PC-9 (cell line): Measurements from ENCODE around the gene TADA2B. TPM values are rescaled to one million over a fixed set of nuclear protein-coding genes. Genes with fewer than 3 reads are reported as not detected.

Experiments
- BruUV-seq: library from RNA; stranded (reverse); fragments of 400-500 nt; replicated peaks from 2 replicates; lab custom pipeline; 2021; lab: Mats Ljungman, UMichigan
- CTCF ChIA-PET: fragments of 300-600 bp; sonication (Branson Sonifier 250); formaldehyde crosslinking; loops from one replicate; lab custom pipeline; 2022; ENCODE audit warnings: antibody characterized with exemption; lab: Charles Lee
- POLR2A ChIA-PET: fragments of 300-600 bp; sonication (Branson Sonifier 250); formaldehyde crosslinking; loops from one replicate; lab custom pipeline; 2022; ENCODE audit warnings: antibody characterized with exemption; ENCODE audit not compliant: unreplicated experiment; lab: Charles Lee
- DNase-seq, 2 experiments: peaks; one replicate each; pipeline versions ENCODE4 v3.0.0 to v3.0.0-alpha.2; 2015 to 2022; ENCODE audit warnings: mixed read lengths in 1 of 2
- H2AFZ ChIP-seq: fragments of 200-600 bp; sonication (generic); 2 replicates; pipeline ENCODE4 v1.8.1; 2017; ENCODE audit warnings: antibody characterized with exemption
- H3F3A ChIP-seq: fragments of 200-600 bp; sonication (generic); 2 replicates; pipeline ENCODE4 v1.8.1; 2017; ENCODE audit warnings: antibody characterized with exemption, mild to moderate bottlenecking, low read depth; ENCODE audit not compliant: insufficient read depth
- H3K27ac ChIP-seq: fragments of 200-600 bp; sonication (generic); 2 replicates; pipeline ENCODE4 v1.6.1; 2016; ENCODE audit warnings: mixed run types
- H3K27me3 ChIP-seq: fragments of 200-600 bp; sonication (generic); 2 replicates; pipeline ENCODE4 v1.6.1; 2016; ENCODE audit warnings: low read depth, mixed run types; ENCODE audit not compliant: insufficient read depth
- H3K36me3 ChIP-seq: fragments of 200-600 bp; sonication (generic); 2 replicates; pipeline ENCODE4 v1.6.1; 2016; ENCODE audit warnings: low read depth, mixed run types
- H3K4me1 ChIP-seq: fragments of 200-600 bp; sonication (generic); replicated peaks from 2 replicates; pipeline ENCODE4 v1.6.1; 2016; ENCODE audit warnings: mixed run types; ENCODE audit not compliant: insufficient read depth
- H3K4me2 ChIP-seq: fragments of 200-600 bp; sonication (generic); 2 replicates; pipeline ENCODE4 v1.6.1; 2017; ENCODE audit warnings: mixed run types
- H3K4me3 ChIP-seq: fragments of 200-600 bp; sonication (generic); 2 replicates; pipeline ENCODE4 v1.6.1; 2016; ENCODE audit warnings: mixed run types
- H3K79me2 ChIP-seq: fragments of 200-600 bp; sonication (generic); 2 replicates; pipeline ENCODE4 v1.6.1; 2017; ENCODE audit warnings: low read depth, mixed run types
- H3K9me2 ChIP-seq: fragments of 200-600 bp; sonication (generic); 2 replicates; pipeline ENCODE4 v1.8.1; 2017; ENCODE audit warnings: mild to moderate bottlenecking; ENCODE audit not compliant: insufficient read depth
- H3K9me3 ChIP-seq: fragments of 200-600 bp; sonication (generic); 2 replicates; pipeline ENCODE4 v1.8.1; 2016; ENCODE audit warnings: low read depth; ENCODE audit not compliant: insufficient read depth
- H4K20me1 ChIP-seq: fragments of 200-600 bp; sonication (generic); 2 replicates; pipeline ENCODE4 v1.8.1; 2017; ENCODE audit not compliant: insufficient read depth
- EZH2 ChIP-seq: fragments of 200-600 bp; sonication (generic); IDR thresholded peaks from 2 replicates; pipeline ENCODE4 v1.8.0; 2017; ENCODE audit warnings: antibody characterized with exemption, low read depth
- intact Hi-C: fragments of 100-400 bp; cut with micrococcal nuclease; formaldehyde crosslinking; loops from one replicate; pipeline ENCODE4 v1.10.0; 2022; ENCODE audit not compliant: unreplicated experiment
- total RNA-seq: library from RNA; stranded (reverse); gene quantifications from 2 replicates; pipeline ENCODE4 v1.2.3, GENCODE V29; 2021
- TF ChIP-seq, protein P1 (sequence below): fragments of 200-600 bp; sonication (generic); conservative IDR thresholded peaks from 2 replicates; pipeline ENCODE4 v1.6.1; 2017; ENCODE audit warnings: mixed run types, antibody characterized with exemption, mild to moderate bottlenecking, moderate library complexity

The TADA2B gene
- total RNA-seq, 1 experiment from 2014 or later, result 9.5 TPM

DNA sequence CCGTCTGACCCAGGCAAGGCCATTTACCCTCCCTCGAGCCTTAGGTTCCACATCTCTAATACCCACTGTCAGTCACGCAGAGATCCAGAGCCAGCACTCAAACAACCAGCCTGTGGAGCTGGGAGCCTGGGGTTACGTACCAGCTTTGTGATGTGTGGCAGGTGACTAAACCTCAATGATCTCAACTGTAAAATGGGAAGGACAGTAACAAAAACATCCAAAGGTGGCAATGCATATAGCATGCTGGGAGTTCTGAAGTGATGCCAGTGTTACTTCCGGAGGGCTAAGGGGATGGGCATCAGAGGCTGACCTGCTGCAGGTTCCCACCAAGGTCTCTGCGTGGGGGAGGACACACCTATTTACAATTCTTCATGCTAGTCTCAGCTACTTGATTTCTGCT lies 18.6 kb downstream of the TADA2B start:
- CTCF ChIA-PET, result no interaction called here
- H3F3A ChIP-seq, result peaks cover 22% of the 10 kb centered on the region; the same call in 1 of the 2 replicates

DNA sequence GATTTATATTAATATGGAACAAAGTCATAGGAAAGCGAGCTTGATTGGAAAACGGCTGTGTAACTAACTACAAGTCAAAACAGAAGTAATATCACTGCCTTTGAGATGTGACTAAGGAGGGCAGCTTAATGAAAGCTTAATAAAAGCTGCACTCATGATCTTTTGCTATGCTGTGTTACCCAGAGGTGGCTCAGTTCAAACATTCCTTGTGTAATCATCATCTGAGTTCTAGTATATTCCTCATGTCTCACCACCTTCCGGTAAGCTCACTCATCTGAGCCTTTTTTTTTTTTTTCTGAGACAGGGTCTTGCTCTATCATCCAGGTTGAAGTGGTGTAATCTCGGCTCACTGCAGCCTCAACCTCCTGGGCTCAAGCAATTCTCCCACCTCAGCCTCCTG lies 19.6 kb downstream of the TADA2B start:
- BruUV-seq, result no TSS peak
- Histone ChIP-seq H3K4me3 (no peak overlapping the region), H3K36me3 (peaks cover 8% of the 10 kb centered on the region; the same call in 1 of the 2 replicates), H4K20me1 (peaks cover 40% of the 10 kb centered on the region), H3K4me2 (no peak overlapping the region), H3K79me2 (peaks cover 34% of the 10 kb centered on the region), H3K27ac (no peak overlapping the region), H3K9me3 (no peaks in the 10 kb centered on the region), H3K27me3 (no peaks in the 10 kb centered on the region), H2AFZ (no peak overlapping the region), H3K9me2 (no peaks in the 10 kb centered on the region), H3K4me1 (peaks cover 10% of the 10 kb centered on the region), H3F3A (peaks cover 22% of the 10 kb centered on the region; the same call in 1 of the 2 replicates)
- no peak for DNase-seq
- ChIA-PET POLR2A (no interaction called here), CTCF (no interaction called here)
- intact Hi-C loops, result no loop called here
- TF ChIP-seq, protein P1, sequence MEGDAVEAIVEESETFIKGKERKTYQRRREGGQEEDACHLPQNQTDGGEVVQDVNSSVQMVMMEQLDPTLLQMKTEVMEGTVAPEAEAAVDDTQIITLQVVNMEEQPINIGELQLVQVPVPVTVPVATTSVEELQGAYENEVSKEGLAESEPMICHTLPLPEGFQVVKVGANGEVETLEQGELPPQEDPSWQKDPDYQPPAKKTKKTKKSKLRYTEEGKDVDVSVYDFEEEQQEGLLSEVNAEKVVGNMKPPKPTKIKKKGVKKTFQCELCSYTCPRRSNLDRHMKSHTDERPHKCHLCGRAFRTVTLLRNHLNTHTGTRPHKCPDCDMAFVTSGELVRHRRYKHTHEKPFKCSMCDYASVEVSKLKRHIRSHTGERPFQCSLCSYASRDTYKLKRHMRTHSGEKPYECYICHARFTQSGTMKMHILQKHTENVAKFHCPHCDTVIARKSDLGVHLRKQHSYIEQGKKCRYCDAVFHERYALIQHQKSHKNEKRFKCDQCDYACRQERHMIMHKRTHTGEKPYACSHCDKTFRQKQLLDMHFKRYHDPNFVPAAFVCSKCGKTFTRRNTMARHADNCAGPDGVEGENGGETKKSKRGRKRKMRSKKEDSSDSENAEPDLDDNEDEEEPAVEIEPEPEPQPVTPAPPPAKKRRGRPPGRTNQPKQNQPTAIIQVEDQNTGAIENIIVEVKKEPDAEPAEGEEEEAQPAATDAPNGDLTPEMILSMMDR, result no peak
- TF ChIP-seq EZH2, result no peak

More for the DNA sequence above, 18.6 kb downstream of the TADA2B start:
- Histone ChIP-seq H3K9me3 (no peaks in the 10 kb centered on the region), H2AFZ (no peak overlapping the region), H4K20me1 (peaks cover 38% of the 10 kb centered on the region), H3K4me1 (peaks cover 9% of the 10 kb centered on the region), H3K79me2 (peaks cover 24% of the 10 kb centered on the region), H3K4me3 (no peak overlapping the region), H3K27me3 (no peaks in the 10 kb centered on the region), H3K27ac (no peak overlapping the region), H3K9me2 (no peaks in the 10 kb centered on the region), H3K36me3 (peaks cover 8% of the 10 kb centered on the region; the same call in 1 of the 2 replicates), H3K4me2 (no peak overlapping the region)
- no peak for TF ChIP-seq EZH2
- TF ChIP-seq, protein P1, result no peak
- DNase-seq, result no peak
- intact Hi-C loops, result no loop called here
- POLR2A ChIA-PET, result interaction anchor here (0.6 kb wide), 1 partner anchor 737 kb away, joined by 3 read pairs; no protein-coding TSS in a partner anchor
- BruUV-seq, result no TSS peak

DNA sequence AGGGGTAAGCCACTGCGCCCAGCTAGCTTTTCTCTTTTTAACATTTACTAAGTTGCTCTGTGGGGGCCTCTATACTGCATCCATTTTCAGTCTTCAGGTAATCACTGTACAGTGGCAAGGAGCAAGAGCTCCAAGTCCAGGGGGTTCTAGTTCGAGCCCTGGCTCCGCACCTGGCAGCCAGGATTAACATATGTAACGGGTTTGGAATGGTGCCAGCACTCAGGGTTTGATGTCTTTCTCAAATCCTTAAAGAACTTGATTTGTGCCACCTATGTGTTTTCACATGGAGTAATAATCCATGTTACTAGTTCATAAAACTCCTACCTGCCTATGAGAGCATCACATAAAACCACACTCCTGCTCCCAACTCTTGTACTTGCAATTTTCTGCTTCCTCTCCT lies 20.2 kb downstream of the TADA2B start:
- CTCF ChIA-PET, result no interaction called here
- BruUV-seq, result no TSS peak
- H3K79me2 ChIP-seq, result peaks cover 34% of the 10 kb centered on the region
- H3K4me2 ChIP-seq, result no peak overlapping the region
- intact Hi-C loops, result no loop called here
- TF ChIP-seq, protein P1, result no peak
- TF ChIP-seq EZH2, result no peak
- H4K20me1 ChIP-seq, result peaks cover 40% of the 10 kb centered on the region
- no peak overlapping the region for H2AFZ ChIP-seq
- POLR2A ChIA-PET, result no interaction called here
- H3K27ac ChIP-seq, result no peak overlapping the region
- peaks cover 10% of the 10 kb centered on the region for H3K4me1 ChIP-seq
- H3K9me2 ChIP-seq, result no peaks in the 10 kb centered on the region
- H3K27me3 ChIP-seq, result no peaks in the 10 kb centered on the region
- H3K9me3 ChIP-seq, result no peaks in the 10 kb centered on the region
- no peak overlapping the region for H3K4me3 ChIP-seq
- DNase-seq, result no peak
- H3K36me3 ChIP-seq, result peaks cover 8% of the 10 kb centered on the region; the same call in 1 of the 2 replicates
- H3F3A ChIP-seq, result peaks cover 22% of the 10 kb centered on the region; the same call in 1 of the 2 replicates
